IMR-90 (cell line): Measurements from ENCODE around the gene CHN1. TPM values are rescaled to one million over a fixed set of nuclear protein-coding genes. Genes with fewer than 3 reads are reported as not detected.

Experiments
- ATAC-seq: fragments of 200-7000 bp; cut with Tn5 transposase; 2 replicates; pipeline ENCODE4 v1.9.1; 2020; ENCODE audit warnings: low read depth, mild to moderate bottlenecking, moderate library complexity
- BruUV-seq: library from RNA; stranded (reverse); fragments of 400-500 nt; replicated peaks from 2 replicates; lab custom pipeline; 2021; lab: Mats Ljungman, UMichigan
- CTCF ChIA-PET: fragments of 300-600 bp; formaldehyde crosslinking; extraction: SDS; loops from one replicate; lab custom pipeline; 2021; ENCODE audit warnings: antibody characterized with exemption; lab: Yijun Ruan, JAX
- POLR2A ChIA-PET: fragments of 300-600 bp; sonication (Branson Sonifier 250); formaldehyde crosslinking; loops from one replicate; lab custom pipeline; 2022; ENCODE audit warnings: antibody characterized with exemption; ENCODE audit not compliant: unreplicated experiment; lab: Charles Lee
- DNase-seq: peaks from one replicate; pipeline ENCODE4 v3.0.0; 2013
- H2AFZ ChIP-seq: replicated peaks from 2 replicates; pipeline ENCODE3; 2013; ENCODE audit warnings: low read length, mild to moderate bottlenecking; ENCODE audit not compliant: poor library complexity
- H2AK5ac ChIP-seq: 2 replicates; pipeline ENCODE4 v1.6.1; 2013; ENCODE audit warnings: low read depth, low read length, inconsistent platforms
- H2AK9ac ChIP-seq: replicated peaks from 2 replicates; pipeline ENCODE3; 2013; ENCODE audit warnings: mild to moderate bottlenecking, low read depth, low read length, moderate library complexity; ENCODE audit not compliant: poor library complexity
- H2BK120ac ChIP-seq: 2 replicates; pipeline ENCODE4 v1.6.1; 2013; ENCODE audit warnings: low read depth, low read length, inconsistent platforms
- H2BK15ac ChIP-seq: 3 replicates; pipeline ENCODE4 v1.6.1; 2013; ENCODE audit warnings: low read depth, low read length, inconsistent platforms
- H2BK20ac ChIP-seq: 2 replicates; pipeline ENCODE4 v1.6.1; 2013; ENCODE audit warnings: low read depth, mild to moderate bottlenecking, inconsistent platforms, low read length, moderate library complexity
- H2BK5ac ChIP-seq: 2 replicates; pipeline ENCODE4 v1.6.1; 2013; ENCODE audit warnings: mild to moderate bottlenecking, low read depth, low read length, inconsistent platforms; ENCODE audit not compliant: poor library complexity, severe bottlenecking
- H3K14ac ChIP-seq: replicated peaks from 2 replicates; pipeline ENCODE4 v1.6.1; 2013; ENCODE audit warnings: low read depth, low read length, inconsistent platforms
- H3K18ac ChIP-seq: 2 replicates; pipeline ENCODE4 v1.6.1; 2013; ENCODE audit warnings: low read depth, low read length, control low read depth
- H3K23ac ChIP-seq: 2 replicates; pipeline ENCODE4 v1.6.1; 2013; ENCODE audit warnings: low read depth, low read length, inconsistent platforms
- H3K27ac ChIP-seq: 2 replicates; pipeline ENCODE4 v1.5.1; 2013; ENCODE audit warnings: mild to moderate bottlenecking, control low read depth, low read length; ENCODE audit not compliant: insufficient read depth
- H3K27me3 ChIP-seq: 2 replicates; pipeline ENCODE4 v1.6.1; 2013; ENCODE audit warnings: low read length; ENCODE audit not compliant: control insufficient read depth, insufficient read depth
- H3K36me3 ChIP-seq: 2 replicates; pipeline ENCODE4 v1.6.1; 2013; ENCODE audit warnings: low read length, mixed read lengths; ENCODE audit not compliant: control insufficient read depth, insufficient read depth
- H3K4ac ChIP-seq: 2 replicates; pipeline ENCODE4 v1.6.1; 2013; ENCODE audit warnings: low read depth, low read length, inconsistent platforms
- H3K4me1 ChIP-seq: 2 replicates; pipeline ENCODE4 v1.6.1; 2013; ENCODE audit warnings: low read length, mixed read lengths; ENCODE audit not compliant: control insufficient read depth, insufficient read depth
- H3K4me2 ChIP-seq: 2 replicates; pipeline ENCODE4 v1.6.1; 2013; ENCODE audit warnings: low read depth, mild to moderate bottlenecking, control low read depth, low read length, moderate library complexity
- H3K4me3 ChIP-seq: 2 replicates; pipeline ENCODE4 v1.5.1; 2013; ENCODE audit warnings: low read depth, mild to moderate bottlenecking, control low read depth, low read length, moderate library complexity; ENCODE audit not compliant: insufficient read depth
- H3K56ac ChIP-seq: 2 replicates; pipeline ENCODE4 v1.6.1; 2013; ENCODE audit warnings: low read length, inconsistent platforms; ENCODE audit not compliant: insufficient read depth; ENCODE audit errors: extremely low read depth
- H3K79me1 ChIP-seq, 2 experiments: 2 replicates each; pipeline ENCODE4 v1.6.1; 2013; ENCODE audit warnings: low read length in 2 of 2, inconsistent platforms in 1 of 2, low read depth in 1 of 2
- H3K9ac ChIP-seq: 2 replicates; pipeline ENCODE4 v1.6.1; 2013; ENCODE audit warnings: low read depth, low read length, control low read depth
- H3K9me1 ChIP-seq: 2 replicates; pipeline ENCODE4 v1.6.1; 2013; ENCODE audit warnings: low read length, inconsistent platforms; ENCODE audit not compliant: insufficient read depth
- H3K9me3 ChIP-seq: 2 replicates; pipeline ENCODE4 v1.6.1; 2013; ENCODE audit warnings: low read length; ENCODE audit not compliant: control insufficient read depth, insufficient read depth
- H4K20me1 ChIP-seq: 2 replicates; pipeline ENCODE4 v1.6.1; 2013; ENCODE audit warnings: low read length, inconsistent platforms; ENCODE audit not compliant: insufficient read depth
- H4K5ac ChIP-seq: 2 replicates; pipeline ENCODE4 v1.6.1; 2013; ENCODE audit warnings: mild to moderate bottlenecking, low read depth, low read length, control low read depth
- H4K8ac ChIP-seq, 2 experiments: 2 replicates each; pipeline ENCODE4 v1.6.1; 2013; ENCODE audit warnings: low read depth in 2 of 2, low read length in 2 of 2, control low read depth in 1 of 2, inconsistent platforms in 1 of 2
- H4K91ac ChIP-seq: 2 replicates; pipeline ENCODE4 v1.6.1; 2013; ENCODE audit warnings: low read depth, low read length, inconsistent platforms; ENCODE audit not compliant: insufficient read depth
- BHLHE40 ChIP-seq: fragments of 150-350 bp; IDR thresholded peaks from 2 replicates; pipeline ENCODE4 v1.6.1; 2016; ENCODE audit warnings: mild to moderate bottlenecking, low read depth, low read length
- CEBPB ChIP-seq: IDR thresholded peaks from 2 replicates; pipeline ENCODE4 v1.6.1; 2012; ENCODE audit warnings: low read depth, low read length, improper control_type of control experiment
- CHD1 ChIP-seq: IDR thresholded peaks from 2 replicates; pipeline ENCODE4 v1.6.1; 2012; ENCODE audit warnings: low read depth, low read length, improper control_type of control experiment
- CTCF ChIP-seq: conservative IDR thresholded peaks from 2 replicates; pipeline ENCODE4 v1.5.1; 2012; ENCODE audit warnings: mild to moderate bottlenecking, low read depth, low read length, improper control_type of control experiment
- FOS ChIP-seq: fragments of 150-350 bp; IDR thresholded peaks from 2 replicates; pipeline ENCODE4 v1.6.1; 2016; ENCODE audit warnings: low read depth, low read length
- MAFK ChIP-seq: IDR thresholded peaks from 2 replicates; pipeline ENCODE4 v1.6.1; 2012; ENCODE audit warnings: low read depth, low read length, improper control_type of control experiment
- MAZ ChIP-seq: IDR thresholded peaks from 2 replicates; pipeline ENCODE4 v1.6.1; 2012; ENCODE audit warnings: low read depth, mild to moderate bottlenecking, low read length, improper control_type of control experiment, moderate library complexity, borderline replicate concordance
- MXI1 ChIP-seq: IDR thresholded peaks from 2 replicates; pipeline ENCODE4 v1.6.1; 2012; ENCODE audit warnings: low read depth, mild to moderate bottlenecking, low read length, moderate library complexity, borderline replicate concordance
- NFE2L2 ChIP-seq: fragments of 150-350 bp; IDR thresholded peaks from 2 replicates; pipeline ENCODE4 v1.6.1; 2016; ENCODE audit warnings: low read depth, mild to moderate bottlenecking, low read length
- POLR2A ChIP-seq: IDR thresholded peaks from 2 replicates; pipeline ENCODE4 v1.6.1; 2012; ENCODE audit warnings: mild to moderate bottlenecking, low read depth, low read length
- RAD21 ChIP-seq: IDR thresholded peaks from 2 replicates; pipeline ENCODE4 v1.6.1; 2012; ENCODE audit warnings: low read length, improper control_type of control experiment
- RCOR1 ChIP-seq: IDR thresholded peaks from 2 replicates; pipeline ENCODE4 v1.6.1; 2012; ENCODE audit warnings: mild to moderate bottlenecking, low read length, improper control_type of control experiment; ENCODE audit not compliant: insufficient replicate concordance
- RFX5 ChIP-seq: IDR thresholded peaks from 2 replicates; pipeline ENCODE4 v1.8.0; 2012; ENCODE audit warnings: low read depth, mild to moderate bottlenecking, low read length, moderate library complexity
- SMC3 ChIP-seq: fragments of 150-350 bp; IDR thresholded peaks from 2 replicates; pipeline ENCODE4 v1.6.1; 2016; ENCODE audit warnings: low read depth, mild to moderate bottlenecking, antibody characterized with exemption, low read length, moderate library complexity
- WGBS, 2 experiments: methylation state at CpG; one replicate each; pipeline versions ENCODE4 v1.1.5 to v1.1.7; 2013; ENCODE audit warnings: missing lambda C conversion rate in 2 of 2; ENCODE audit not compliant: insufficient read length in 1 of 2; ENCODE audit errors: extremely low coverage in 2 of 2; 5-methylcytosine and 5-hydroxymethylcytosine counted together
- dilution Hi-C: fragments of 300-500 bp; cut with HindIII; formaldehyde crosslinking; loops from one replicate; pipeline ENCODE4 v1.14.3; 2018; ENCODE audit warnings: low sequenced_read_pairs; ENCODE audit not compliant: unreplicated experiment
- in situ Hi-C: fragments of 300-500 bp; cut with MboI; formaldehyde crosslinking; loops from 3 replicates; pipeline ENCODE4 v1.14.3; 2019; ENCODE audit warnings: low sequenced_read_pairs, inconsistent platforms, mixed read lengths
- intact Hi-C: fragments of 100-400 bp; cut with micrococcal nuclease; formaldehyde crosslinking; loops from 2 replicates; pipeline ENCODE4 v1.10.0; 2022
- polyA plus RNA-seq, 3 experiments: library from polyadenylated mRNA; depleted of rRNA; stranded (reverse); fragments of >200 nt; gene quantifications; 2 replicates each; pipeline ENCODE4 v1.2.3, GENCODE V29; 2012; ENCODE audit warnings: low replicate concordance in 1 of 3
- total RNA-seq: library from RNA; depleted of rRNA; stranded (reverse); fragments of >200 nt; gene quantifications from 2 replicates; pipeline ENCODE4 v1.2.3, GENCODE V29; 2012
- TF ChIP-seq, protein P1 (sequence below): fragments of 150-350 bp; IDR thresholded peaks from 2 replicates; pipeline ENCODE4 v1.6.1; 2016; ENCODE audit warnings: low read depth, mild to moderate bottlenecking, low read length, moderate library complexity, borderline replicate concordance
- TF ChIP-seq, protein P2 (sequence below): fragments of 150-350 bp; IDR thresholded peaks from 2 replicates; pipeline ENCODE4 v1.6.1; 2017; ENCODE audit warnings: mild to moderate bottlenecking, antibody characterized with exemption, low read length, low read depth

The CHN1 gene
- total and polyA plus RNA-seq, 2 of the 4 experiments (the other 2 are of a cell fraction): 58.4 to 66.9 TPM

DNA sequence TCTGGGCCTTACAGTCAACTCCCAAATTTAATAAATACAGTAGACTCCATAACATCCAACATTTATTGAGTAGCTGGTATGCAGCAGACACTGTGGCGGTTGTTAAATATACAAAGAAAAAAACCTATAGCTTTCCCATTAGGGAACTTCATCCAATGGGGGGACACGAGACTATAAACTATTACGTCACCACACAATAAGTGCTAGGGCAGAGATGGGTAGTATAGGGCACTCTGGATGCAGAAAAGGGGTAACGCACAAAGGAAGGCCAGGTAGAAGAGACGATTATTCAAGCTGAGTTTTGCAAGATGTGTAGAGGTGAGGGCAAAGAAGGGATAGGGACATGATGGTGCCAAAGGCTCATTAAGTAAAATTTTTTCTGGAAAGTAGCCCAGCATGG lies 10.8 kb downstream of the CHN1 start:
- no TSS peak for BruUV-seq
- no peak overlapping the region for H3K4ac ChIP-seq
- no peak overlapping the region for H3K4me2 ChIP-seq
- no peak overlapping the region for H2AK9ac ChIP-seq
- no peak for ATAC-seq
- dilution Hi-C loops: loop anchor here (25.0 kb wide), 1 partner anchor 232 kb away; the partner anchor contains the start of gene CHRNA1
- H3K23ac ChIP-seq: no peak overlapping the region
- H2BK120ac ChIP-seq: no peak overlapping the region
- ChIA-PET CTCF (interaction anchor here (1.4 kb wide), 1 partner anchor 223 kb away, joined by 3 read pairs; no protein-coding TSS in a partner anchor), POLR2A (no interaction called here)
- H3K79me1 ChIP-seq: no peaks in the 10 kb centered on the region; a peak in 2 of 4 replicates
- H3K27me3 ChIP-seq: peaks cover 2% of the 10 kb centered on the region; the same call in 1 of the 2 replicates
- no peaks in the 10 kb centered on the region for H3K9me1 ChIP-seq
- in situ Hi-C loops: loop anchor here (25.0 kb wide), 1 partner anchor 532 kb away; no protein-coding TSS in a partner anchor
- H2BK5ac ChIP-seq: no peak overlapping the region
- H2BK15ac ChIP-seq: no peak overlapping the region
- H2AFZ ChIP-seq: no peak overlapping the region
- H2BK20ac ChIP-seq: no peak overlapping the region
- no peak overlapping the region for H2AK5ac ChIP-seq
- no peak overlapping the region for H4K8ac ChIP-seq
- no peak overlapping the region for H3K4me3 ChIP-seq
- no peak overlapping the region for H3K9ac ChIP-seq
- no peak overlapping the region for H3K56ac ChIP-seq
- H4K20me1 ChIP-seq: no peaks in the 10 kb centered on the region
- TF ChIP-seq CEBPB: no peak
- TF ChIP-seq MAFK: no peak
- TF ChIP-seq SMC3: no peak
- TF ChIP-seq, protein P1, sequence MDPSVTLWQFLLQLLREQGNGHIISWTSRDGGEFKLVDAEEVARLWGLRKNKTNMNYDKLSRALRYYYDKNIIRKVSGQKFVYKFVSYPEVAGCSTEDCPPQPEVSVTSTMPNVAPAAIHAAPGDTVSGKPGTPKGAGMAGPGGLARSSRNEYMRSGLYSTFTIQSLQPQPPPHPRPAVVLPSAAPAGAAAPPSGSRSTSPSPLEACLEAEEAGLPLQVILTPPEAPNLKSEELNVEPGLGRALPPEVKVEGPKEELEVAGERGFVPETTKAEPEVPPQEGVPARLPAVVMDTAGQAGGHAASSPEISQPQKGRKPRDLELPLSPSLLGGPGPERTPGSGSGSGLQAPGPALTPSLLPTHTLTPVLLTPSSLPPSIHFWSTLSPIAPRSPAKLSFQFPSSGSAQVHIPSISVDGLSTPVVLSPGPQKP: no peak
- TF ChIP-seq BHLHE40: no peak
- TF ChIP-seq CHD1: no peak
- TF ChIP-seq MAZ: no peak
- TF ChIP-seq RFX5: no peak
- TF ChIP-seq NFE2L2: no peak
- TF ChIP-seq, protein P2, sequence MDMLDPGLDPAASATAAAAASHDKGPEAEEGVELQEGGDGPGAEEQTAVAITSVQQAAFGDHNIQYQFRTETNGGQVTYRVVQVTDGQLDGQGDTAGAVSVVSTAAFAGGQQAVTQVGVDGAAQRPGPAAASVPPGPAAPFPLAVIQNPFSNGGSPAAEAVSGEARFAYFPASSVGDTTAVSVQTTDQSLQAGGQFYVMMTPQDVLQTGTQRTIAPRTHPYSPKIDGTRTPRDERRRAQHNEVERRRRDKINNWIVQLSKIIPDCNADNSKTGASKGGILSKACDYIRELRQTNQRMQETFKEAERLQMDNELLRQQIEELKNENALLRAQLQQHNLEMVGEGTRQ: no peak
- TF ChIP-seq FOS: no peak
- TF ChIP-seq CTCF: no peak
- TF ChIP-seq POLR2A: no peak
- TF ChIP-seq RCOR1: no peak
- TF ChIP-seq RAD21: no peak
- no peak for TF ChIP-seq MXI1
- H3K36me3 ChIP-seq: no peaks in the 10 kb centered on the region
- no peak overlapping the region for H4K5ac ChIP-seq
- DNase-seq: no peak
- H3K27ac ChIP-seq: no peak overlapping the region
- intact Hi-C loops: loop anchor here (10.0 kb wide), 1 partner anchor 400 kb away; the partner anchor contains the start of gene WIPF1
- no peaks in the 10 kb centered on the region for H3K9me3 ChIP-seq
- 75% methylated on average over 2 of the region's 5 CpGs; no CpG with 5 or more reads in 1 of the 2 experiments for WGBS, 2 experiments
- no peak overlapping the region for H3K14ac ChIP-seq
- H4K91ac ChIP-seq: no peak overlapping the region
- H3K18ac ChIP-seq: no peak overlapping the region
- no peaks in the 10 kb centered on the region for H3K4me1 ChIP-seq
